Heart left ventricle (tissue), 16 donors: Measurements from ENCODE around the gene DCDC2. TPM values are rescaled to one million over a fixed set of nuclear protein-coding genes. Genes with fewer than 3 reads are reported as not detected.

Experiments
- ATAC-seq, 4 donors: fragments of 200-7000 bp; cut with Tn5 transposase; one replicate each; pipeline ENCODE4 v1.9.1; 2020 to 2022; ENCODE audit warnings: moderate library complexity in 4 of 4, mild to moderate bottlenecking in 3 of 4, moderate number of reproducible peaks in 1 of 4
- DNase-seq, 5 donors: peaks; one replicate each; pipeline ENCODE4 v3.0.0-alpha.2; 2020
- H3K27ac ChIP-seq, 12 donors: fragments of 200-600 bp; sonication (generic) in 4 of 12; one replicate each; pipeline versions ENCODE4 v1.5.0 to v1.8.0; 2016 to 2022; ENCODE audit warnings: mild to moderate bottlenecking in 2 of 12
- H3K27me3 ChIP-seq, 9 donors: fragments of 200-600 bp; sonication (generic) in 2 of 9; one replicate each; pipeline versions ENCODE4 v1.5.1 to v1.8.0; 2016 to 2022; ENCODE audit warnings: mild to moderate bottlenecking in 3 of 9
- H3K36me3 ChIP-seq, 9 donors: fragments of 200-600 bp; sonication (generic) in 2 of 9; one replicate each; pipeline versions ENCODE4 v1.5.0 to v1.8.0; 2018 to 2022; ENCODE audit warnings: mild to moderate bottlenecking in 2 of 9
- H3K4me1 ChIP-seq, 12 donors: fragments of 200-600 bp; sonication (generic) in 4 of 12; one replicate each; pipeline versions ENCODE4 v1.5.0 to v1.8.0; 2016 to 2022; ENCODE audit warnings: mild to moderate bottlenecking in 3 of 12
- H3K4me3 ChIP-seq, 12 donors: fragments of 200-600 bp; sonication (generic) in 4 of 12; one replicate each; pipeline versions ENCODE4 v1.5.0 to v1.8.0; 2017 to 2022; ENCODE audit warnings: mild to moderate bottlenecking in 9 of 12, moderate library complexity in 4 of 12
- H3K9me3 ChIP-seq, 12 donors: fragments of 200-600 bp; sonication (generic) in 4 of 12; one replicate each; pipeline versions ENCODE4 v1.5.0 to v1.8.0; 2016 to 2022; ENCODE audit warnings: mild to moderate bottlenecking in 1 of 12
- CTCF ChIP-seq, 12 donors: fragments of 200-600 bp; sonication (generic) in 4 of 12; IDR thresholded peaks; one replicate each; pipeline versions ENCODE4 v1.5.0 to v1.8.0; 2018 to 2022; ENCODE audit warnings: antibody characterized with exemption in 12 of 12, mild to moderate bottlenecking in 5 of 12
- POLR2A ChIP-seq, 2 donors: fragments of 450-650 bp; IDR thresholded peaks; one replicate each; pipeline ENCODE4 v1.6.1; 2017; ENCODE audit warnings: antibody characterized with exemption in 2 of 2, mild to moderate bottlenecking in 2 of 2, moderate library complexity in 2 of 2
- WGBS, 4 donors: extraction: QIAGEN DNeasy Blood & Tissue Kit in 2 of 4; methylation state at CpG; one replicate each; pipeline versions ENCODE4 v1.1.5 to v1.1.7; 2013 to 2018; 5-methylcytosine and 5-hydroxymethylcytosine counted together
- intact Hi-C, 10 donors: fragments of 100-400 bp; cut with DNase I; formaldehyde crosslinking; loops; one replicate each; pipeline versions ENCODE4 v1.11.1 to v1.14.2; 2022
- polyA plus RNA-seq, 2 donors: library from polyadenylated mRNA; stranded (reverse); fragments of 200-250 nt; gene quantifications; one replicate each; pipeline ENCODE4 v1.2.3, GENCODE V29; 2013
- total RNA-seq, 9 donors: library from RNA; depleted of rRNA in 2 of 9; stranded (reverse); fragments of >200 nt in 2 of 9; fragmentation: NEBNext Ultra II Directional in 3 of 9; extraction: Animal tissue kit (Norgen Biotek cat#: 25700) in 3 of 9; gene quantifications; one replicate each; pipeline versions ENCODE4 v1.1.0 to v1.2.4, GENCODE V29; 2016 to 2023
- donor health status: ischemic (EF 13 %, LVEDD 7.1; RV severe dilation, severe dysfunction).
- donor health status: healthy with polysubstance abuse.
- donor health status: DM: no; HTN: yes; CAD: no.
- donor health status: DM: no; HTN: no; CAD: no.
- donor health status: ischemic (EF 25% LVEDD 6.9; RV normal size, moderate dysfunction).
- donor health status: ischemic (EF 25% LVEDD 5.7; RV mildly dilated, moderate dysfunction).
- donor health status: healthy.
- donor health status: DM: yes; HTN: yes; CAD: no.
- donor health status: ischemic (EF 35%, LVEDD 5.7; RV mildly dilated, moderate dysfunction).
- donor health status: nonischemic (EF 11% LVEDD 7.7; RV severe dilation, severe dysfunction).
- donor health status: DM: yes; HTN: yes; CAD: no.
- donor health status: PGD.
- donor health status: ischemic (EF 29% LVEDD 5.4; RV normal size, mild dysfunction).
- donor health status: nonischemic (EF 23%, LVEDD 6.1; RV moderate dilation, normal function).

Gene DCDC2
- total and polyA plus RNA-seq, 11 donors = 0.05 to 0.16 TPM; not detected in 9

GRCh38 chr6:24149296-24149695 is 208.6 kb downstream of the DCDC2 start:
- Histone ChIP-seq H3K27ac (no peak overlapping the region), H3K27me3 (no peaks in the 10 kb centered on the region), H3K36me3 (no peaks in the 10 kb centered on the region), H3K9me3 (peaks cover 0 to 7% (median 0%) of the 10 kb centered on the region in 12 donors), H3K4me1 (no peaks in the 10 kb centered on the region), H3K4me3 (no peak overlapping the region)
- ATAC-seq (no peak), DNase-seq (no peak)
- TF ChIP-seq CTCF (IDR thresholded peaks at IDR 0.05) = no peak
- TF ChIP-seq POLR2A (IDR thresholded peaks at IDR 0.05) = no peak
- intact Hi-C loops = no loop called here

- ATAC-seq (no peak), DNase-seq (no peak)
- Histone ChIP-seq H3K27ac (no peak overlapping the region), H3K36me3 (no peaks in the 10 kb centered on the region), H3K4me1 (no peaks in the 10 kb centered on the region), H3K4me3 (no peak overlapping the region), H3K9me3 (peaks cover 0 to 7% (median 0%) of the 10 kb centered on the region in 12 donors), H3K27me3 (no peaks in the 10 kb centered on the region)
- intact Hi-C loops = no loop called here
- no peak for TF ChIP-seq CTCF (IDR thresholded peaks at IDR 0.05)
- TF ChIP-seq POLR2A (IDR thresholded peaks at IDR 0.05) = no peak
These were observed 209.2 kb downstream of the DCDC2 start for GRCh38 chr6:24148684-24149083.

GRCh38 chr6:24148154-24148570 is 209.7 kb downstream of the DCDC2 start:
- intact Hi-C loops = no loop called here
- no peaks in the 10 kb centered on the region for H3K4me1 ChIP-seq
- WGBS, 4 donors = 79 to 89% (median 81%) methylated on average over 3 of the region's 3 CpGs
- no peak for DNase-seq
- no peaks in the 10 kb centered on the region for H3K36me3 ChIP-seq
- no peak overlapping the region for H3K4me3 ChIP-seq
- H3K9me3 ChIP-seq = peaks cover 0 to 7% (median 0%) of the 10 kb centered on the region in 12 donors
- ATAC-seq = no peak
- no peak for TF ChIP-seq POLR2A (IDR thresholded peaks at IDR 0.05)
- no peak for TF ChIP-seq CTCF (IDR thresholded peaks at IDR 0.05)
- no peak overlapping the region for H3K27ac ChIP-seq
- peaks cover 0 to 2% (median 0%) of the 10 kb centered on the region in 9 donors for H3K27me3 ChIP-seq

- TF ChIP-seq POLR2A (IDR thresholded peaks at IDR 0.05) (no peak), CTCF (IDR thresholded peaks at IDR 0.05) (no peak)
- Histone ChIP-seq H3K27ac (no peak overlapping the region), H3K36me3 (no peaks in the 10 kb centered on the region), H3K4me3 (no peak overlapping the region), H3K9me3 (peaks cover 0 to 7% (median 0%) of the 10 kb centered on the region in 12 donors), H3K27me3 (peaks cover 0 to 4% (median 0%) of the 10 kb centered on the region in 9 donors), H3K4me1 (no peaks in the 10 kb centered on the region)
- WGBS, 4 donors = 66 to 74% (median 68%) methylated on average over 8 of the region's 8 CpGs
- no peak for DNase-seq
- intact Hi-C loops = no loop called here
- ATAC-seq = no peak
These were observed 210.2 kb downstream of the DCDC2 start for GRCh38 chr6:24147511-24148153.
